D721Med (cell line): ENCODE results near the gene VPS37D.
A peak's percentile ranks its signal among the peaks of the same experiment; 100 is the strongest.

ENCODE experiments used
- DNase-seq: peaks from one replicate; pipeline ENCODE4 v3.0.0; 2011; ENCODE audit warnings: low spot score; ENCODE audit not compliant: insufficient read length
- FAIRE-seq: peaks from 2 replicates; lab custom pipeline; 2011; peaks lifted over from hg19 to GRCh38; lab: Jason Lieb, UNC
- CTCF ChIP-seq: IDR thresholded peaks from 2 replicates; pipeline ENCODE4 v1.5.1; 2012; ENCODE audit warnings: mild to moderate bottlenecking, control low read depth; ENCODE audit not compliant: insufficient read depth; ENCODE audit errors: missing control alignments

Gene VPS37D

GRCh38 chr7:73696372-73696771 lies 28.7 kb downstream of the VPS37D start:
- FAIRE-seq = no peak
- no peak for TF ChIP-seq CTCF
- no peak for DNase-seq

- no peak for DNase-seq
- FAIRE-seq = no peak
- no peak for TF ChIP-seq CTCF
Observed at GRCh38 chr7:73698410-73698809, 30.8 kb downstream of the VPS37D start.

DNA sequence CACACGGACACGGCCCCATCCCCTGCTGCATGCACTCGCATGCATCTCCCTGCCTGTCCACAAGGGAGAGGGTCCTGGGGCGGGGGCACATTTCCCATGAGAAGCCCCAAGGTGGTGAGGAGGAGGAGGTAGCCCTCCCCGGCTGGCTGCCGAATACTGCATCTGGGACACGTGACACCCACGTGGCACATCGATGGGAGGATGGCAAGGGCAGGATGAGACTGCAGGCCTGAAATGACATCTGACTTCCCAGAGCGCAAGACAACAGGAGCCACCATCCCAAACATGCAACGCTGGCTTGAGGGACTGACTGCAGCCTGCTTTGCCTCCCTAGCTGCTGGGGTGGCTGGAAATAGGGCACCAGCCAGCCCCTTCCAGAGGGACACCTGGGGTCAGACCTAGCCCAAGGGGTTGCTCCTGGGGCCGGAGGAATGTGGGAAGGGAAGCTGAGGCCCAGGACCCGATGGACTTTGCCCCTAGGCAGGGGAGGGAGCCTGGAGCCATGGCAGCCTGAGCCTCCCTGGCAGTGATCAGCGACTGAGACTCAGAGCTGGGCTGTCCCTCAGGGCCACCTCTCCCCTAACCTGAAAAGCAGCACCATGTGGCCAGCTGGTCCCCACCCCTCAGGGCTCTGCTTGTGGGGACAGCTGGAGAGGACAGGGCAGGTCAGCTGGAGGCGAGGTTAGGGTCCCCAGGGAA lies 31.9 kb downstream of the VPS37D start:
- no peak for DNase-seq
- FAIRE-seq = no peak
- TF ChIP-seq CTCF = no peak

GRCh38 chr7:73700069-73700423 lies 32.4 kb downstream of the VPS37D start:
- FAIRE-seq = no peak
- no peak for DNase-seq
- no peak for TF ChIP-seq CTCF

DNA sequence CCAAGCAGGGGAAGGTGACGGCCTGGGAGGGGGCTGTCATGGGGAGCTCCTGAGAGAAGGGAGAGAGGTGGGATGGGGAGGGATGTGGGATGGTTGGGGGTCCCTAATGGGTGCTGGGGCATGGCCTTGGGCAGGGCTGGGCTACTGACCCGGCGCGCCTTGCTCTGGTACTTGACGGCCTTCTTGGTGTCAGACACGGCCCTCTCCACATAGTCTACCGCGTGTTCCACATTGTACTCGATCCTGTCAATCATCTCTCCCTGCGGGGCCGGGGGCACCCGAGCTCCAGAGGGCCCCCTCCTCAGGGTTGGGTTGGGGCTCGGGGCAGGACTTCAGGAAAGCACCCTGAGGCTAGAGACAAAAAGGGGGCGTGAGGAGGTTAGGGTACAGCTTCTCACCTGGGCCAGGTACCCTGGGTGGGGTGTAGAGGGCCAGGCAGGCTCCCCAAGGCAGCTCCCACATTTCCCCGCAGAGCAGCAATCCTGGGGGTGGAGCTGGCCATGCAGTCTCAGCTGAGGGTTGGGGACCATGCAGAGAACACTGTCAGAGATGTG lies 33.0 kb downstream of the VPS37D start:
- FAIRE-seq (no peak), DNase-seq (no peak)
- no peak for TF ChIP-seq CTCF

DNA sequence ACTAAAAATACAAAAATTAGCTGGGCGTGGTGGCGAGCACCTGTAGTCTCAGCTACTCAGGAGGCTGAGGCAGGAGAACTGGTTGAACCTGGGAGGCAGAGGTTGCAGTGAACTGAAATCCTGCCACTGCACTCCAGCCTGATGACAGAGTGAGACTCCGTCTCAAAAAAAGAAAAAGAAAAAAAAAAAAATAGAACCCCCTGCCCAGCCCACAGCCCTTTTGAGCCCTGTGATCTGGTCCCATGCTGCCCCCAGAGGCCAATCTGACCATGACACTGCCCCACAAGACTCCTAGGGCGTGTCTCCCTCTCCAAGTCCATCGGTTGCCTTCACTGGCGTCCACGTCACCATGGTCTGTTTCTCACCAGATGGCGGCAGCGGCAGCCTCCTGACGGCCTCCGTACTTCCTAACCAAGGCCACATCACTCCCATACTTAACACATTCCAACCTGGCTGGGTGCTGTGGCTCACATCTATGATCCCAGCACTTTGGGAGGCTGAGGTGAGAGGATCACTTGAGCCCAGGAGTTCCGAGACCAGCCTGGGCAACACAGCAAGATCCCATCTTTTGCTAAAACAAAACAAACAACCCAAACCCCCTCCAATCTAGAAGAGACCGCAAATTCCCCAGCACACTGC lies 33.8 kb downstream of the VPS37D start:
- TF ChIP-seq CTCF = peak; percentile 41
- no peak for FAIRE-seq
- no peak for DNase-seq

DNA sequence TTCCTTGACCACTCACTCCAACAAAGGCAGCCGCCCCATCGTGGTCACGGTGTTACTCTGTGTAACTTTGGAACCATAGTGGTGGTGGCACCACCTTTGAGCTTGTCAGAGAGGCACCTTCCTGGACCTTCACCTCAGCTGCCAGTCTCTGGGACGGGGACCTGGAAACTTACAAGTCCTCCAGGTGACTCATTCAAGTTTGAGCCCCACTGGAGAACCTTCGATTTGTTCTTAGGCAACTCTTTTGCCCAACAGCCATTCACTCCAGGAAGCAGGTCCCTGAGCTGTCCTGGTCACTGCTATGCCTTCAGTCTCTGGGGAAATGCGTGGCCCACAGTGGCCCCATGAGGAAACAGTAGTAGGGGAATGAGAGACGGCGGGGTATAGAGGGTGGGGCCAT lies 34.6 kb downstream of the VPS37D start:
- no peak for TF ChIP-seq CTCF
- no peak for FAIRE-seq
- no peak for DNase-seq
